HCEC 1CT (cell line): ENCODE results near the gene CDH2.
"Not testable (repeated sequence)": the region's sequence is repeated elsewhere in the genome, so short reads cannot be mapped to it uniquely, and the experiment has no call there.

Source experiments
- DNase-seq: peaks from one replicate; pipeline ENCODE4 v3.0.0-alpha.2; 2017

The CDH2 gene

GRCh38 chr18:27976806-27977408 is 200.0 kb downstream of the CDH2 start:
- no peak for DNase-seq

DNA sequence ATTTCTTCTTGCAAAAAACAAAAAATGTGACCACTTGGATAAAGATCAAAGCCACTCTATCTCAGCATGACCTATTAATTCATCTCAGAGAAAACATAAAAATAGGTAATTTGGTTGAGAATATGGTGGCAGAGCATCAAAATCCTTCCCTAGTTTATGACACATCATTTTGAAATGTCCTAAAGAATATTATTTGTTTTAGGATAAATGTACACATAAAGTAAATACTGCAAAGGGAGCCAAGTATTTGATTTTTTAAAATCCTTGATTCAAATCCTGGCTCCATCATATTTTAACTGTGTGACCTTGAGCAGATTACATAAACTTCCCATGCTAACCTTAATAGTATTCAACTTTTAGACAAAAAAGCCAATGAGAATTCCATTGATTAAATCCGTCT is 206.6 kb downstream of the CDH2 start:
- DNase-seq: no peak

GRCh38 chr18:27969206-27969605 is 207.7 kb downstream of the CDH2 start:
- no peak for DNase-seq

- no peak for DNase-seq
These were observed 208.8 kb downstream of the CDH2 start for GRCh38 chr18:27967913-27968824.

GRCh38 chr18:27966881-27967280 is 210.0 kb downstream of the CDH2 start:
- peak; percentile 3 for DNase-seq

DNA sequence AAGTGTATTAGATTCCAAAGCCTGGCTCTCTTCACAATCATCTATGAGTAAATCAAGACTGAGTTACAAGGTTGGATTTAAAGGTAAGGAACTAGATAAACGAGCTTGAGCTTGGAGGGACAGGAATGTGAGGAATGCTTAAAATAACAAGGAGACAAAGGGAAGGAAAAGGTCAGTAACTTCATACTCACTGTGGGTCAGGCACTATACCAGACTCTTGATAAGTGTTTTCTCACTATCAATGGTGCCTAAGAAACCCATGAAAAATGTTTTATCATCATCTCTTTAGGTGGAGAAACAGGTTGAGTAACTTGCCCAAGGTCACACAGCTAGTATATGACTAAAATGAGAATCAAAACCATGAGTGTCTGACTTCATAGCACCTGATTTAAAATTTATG is 212.1 kb downstream of the CDH2 start:
- no peak for DNase-seq

- DNase-seq: no peak
These were observed 217.8 kb downstream of the CDH2 start for GRCh38 chr18:27959101-27959500.

- DNase-seq: no peak
These were observed 220.8 kb downstream of the CDH2 start for GRCh38 chr18:27956001-27956640.

GRCh38 chr18:27954226-27954625 is 222.7 kb downstream of the CDH2 start:
- DNase-seq: peak; percentile 79

GRCh38 chr18:27952741-27953140 is 224.2 kb downstream of the CDH2 start:
- no peak for DNase-seq

- no peak for DNase-seq
These were observed 226.2 kb downstream of the CDH2 start for GRCh38 chr18:27950648-27951228.

GRCh38 chr18:27948986-27949385 is 227.9 kb downstream of the CDH2 start:
- DNase-seq: no peak

GRCh38 chr18:27942706-27943105 is 234.2 kb downstream of the CDH2 start:
- peak; percentile 42 for DNase-seq

GRCh38 chr18:27931535-27931934 is 245.4 kb downstream of the CDH2 start:
- no peak for DNase-seq

DNA sequence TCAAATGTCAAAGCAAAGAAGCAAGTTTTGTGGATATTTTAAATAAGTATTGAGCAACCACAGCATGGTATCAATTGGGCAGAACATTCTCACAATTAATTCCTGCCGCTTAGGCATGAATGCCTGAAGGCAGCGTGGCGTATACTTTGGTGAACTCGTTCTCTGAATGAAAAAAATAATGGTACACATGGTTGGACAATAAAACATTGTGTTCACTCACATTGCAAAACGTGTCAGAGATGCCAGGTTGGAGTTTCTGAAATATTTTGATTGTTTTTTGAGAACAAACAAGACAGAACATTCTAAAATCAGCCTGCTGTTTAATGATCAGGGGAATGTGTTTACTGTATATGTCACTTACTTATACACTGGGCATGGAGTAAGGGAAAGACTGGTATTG is 254.2 kb downstream of the CDH2 start:
- no peak for DNase-seq

- DNase-seq: peak; percentile 70
These were observed 254.8 kb downstream of the CDH2 start for GRCh38 chr18:27921904-27922751.

- no peak for DNase-seq
These were observed 255.5 kb downstream of the CDH2 start for GRCh38 chr18:27921392-27921791.

GRCh38 chr18:27920836-27921235 is 256.1 kb downstream of the CDH2 start:
- no peak for DNase-seq

DNA sequence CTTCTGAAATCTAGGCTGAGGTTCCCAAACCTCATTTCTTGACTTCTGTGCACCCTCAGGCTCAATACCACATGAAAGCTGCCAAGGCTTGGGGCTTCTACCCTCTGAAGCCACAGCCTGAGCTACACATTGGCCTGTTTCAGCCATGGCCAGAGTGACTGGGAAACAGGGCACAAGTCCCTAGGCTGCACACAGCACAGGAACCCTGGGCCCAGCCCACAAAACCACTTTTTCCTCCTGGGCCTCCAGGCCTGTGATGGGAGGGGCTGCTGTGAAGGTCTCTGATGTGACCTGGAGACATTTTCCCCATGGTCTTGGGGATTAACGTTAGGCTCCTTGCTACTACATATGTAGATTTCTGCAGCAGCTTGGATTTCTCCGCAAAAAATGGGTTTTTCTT is 270.7 kb downstream of the CDH2 start:
- DNase-seq: not testable (repeated sequence)

DNA sequence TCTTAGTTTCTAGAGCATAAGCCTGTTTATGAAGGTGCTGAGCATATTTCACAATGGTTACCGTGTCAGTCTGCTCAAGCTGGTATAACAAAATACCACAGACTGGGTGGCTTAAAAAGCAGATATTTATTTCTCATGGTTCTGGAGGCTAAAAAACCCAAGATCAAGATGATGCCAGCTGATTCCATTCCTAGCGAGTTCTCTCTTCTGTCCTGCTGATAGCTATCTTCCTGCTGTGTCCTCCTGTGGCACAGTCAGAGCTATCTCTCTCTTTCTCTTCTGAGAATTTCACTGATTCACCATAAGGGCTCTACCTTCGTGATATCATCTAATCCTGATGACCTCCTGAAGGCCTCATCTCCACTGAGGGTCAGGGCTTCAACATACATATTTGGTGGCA is 273.0 kb downstream of the CDH2 start:
- no peak for DNase-seq

- DNase-seq: no peak
These were observed 275.3 kb downstream of the CDH2 start for GRCh38 chr18:27901424-27902226.
